ENCODE results near the gene PTPRM.

Gene PTPRM

DNA sequence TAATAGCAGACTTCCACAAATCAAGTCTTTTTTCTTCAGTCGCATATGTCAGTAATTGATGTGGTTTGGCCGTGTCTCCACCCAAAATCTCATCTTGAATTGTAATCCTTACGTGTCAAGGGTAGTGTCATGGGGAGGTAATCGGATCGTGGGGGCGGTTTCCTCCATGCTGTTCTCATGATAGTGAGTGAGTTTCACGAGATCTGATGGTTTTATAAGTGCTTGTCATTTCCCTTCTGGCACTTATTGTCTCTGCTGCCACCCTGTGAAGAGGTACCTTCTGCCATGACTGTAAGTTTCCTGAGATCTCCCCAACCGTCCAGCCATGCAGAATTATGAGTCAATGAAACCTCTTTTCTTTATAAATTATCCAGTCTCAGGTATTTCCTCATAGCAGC lies 478.8 kb downstream of the PTPRM start:
- H3K4me1 ChIP-seq (ENCODE audit: low read depth, poor library complexity, severe bottlenecking), result no peaks in the 10 kb centered on the region
- H3K27ac ChIP-seq, result no peak overlapping the region
- H4K20me1 ChIP-seq (ENCODE audit: insufficient read depth), result no peaks in the 10 kb centered on the region
- no peaks in the 10 kb centered on the region for H3K36me3 ChIP-seq (ENCODE audit: insufficient read depth)
- TF ChIP-seq, protein P1, sequence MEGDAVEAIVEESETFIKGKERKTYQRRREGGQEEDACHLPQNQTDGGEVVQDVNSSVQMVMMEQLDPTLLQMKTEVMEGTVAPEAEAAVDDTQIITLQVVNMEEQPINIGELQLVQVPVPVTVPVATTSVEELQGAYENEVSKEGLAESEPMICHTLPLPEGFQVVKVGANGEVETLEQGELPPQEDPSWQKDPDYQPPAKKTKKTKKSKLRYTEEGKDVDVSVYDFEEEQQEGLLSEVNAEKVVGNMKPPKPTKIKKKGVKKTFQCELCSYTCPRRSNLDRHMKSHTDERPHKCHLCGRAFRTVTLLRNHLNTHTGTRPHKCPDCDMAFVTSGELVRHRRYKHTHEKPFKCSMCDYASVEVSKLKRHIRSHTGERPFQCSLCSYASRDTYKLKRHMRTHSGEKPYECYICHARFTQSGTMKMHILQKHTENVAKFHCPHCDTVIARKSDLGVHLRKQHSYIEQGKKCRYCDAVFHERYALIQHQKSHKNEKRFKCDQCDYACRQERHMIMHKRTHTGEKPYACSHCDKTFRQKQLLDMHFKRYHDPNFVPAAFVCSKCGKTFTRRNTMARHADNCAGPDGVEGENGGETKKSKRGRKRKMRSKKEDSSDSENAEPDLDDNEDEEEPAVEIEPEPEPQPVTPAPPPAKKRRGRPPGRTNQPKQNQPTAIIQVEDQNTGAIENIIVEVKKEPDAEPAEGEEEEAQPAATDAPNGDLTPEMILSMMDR (conservative IDR thresholded peaks at IDR 0.05; ENCODE audit: low read depth, low read length), result no peak
- H2AFZ ChIP-seq (ENCODE audit: low read depth), result no peak overlapping the region
- no peak overlapping the region for H3K9ac ChIP-seq
- no peak overlapping the region for H3K4me3 ChIP-seq (IDR thresholded peaks at IDR 0.05; ENCODE audit: insufficient read depth, low read depth, low read length)
- H3K79me2 ChIP-seq (ENCODE audit: insufficient read depth, low read depth), result no peaks in the 10 kb centered on the region
- H3K4me2 ChIP-seq, result no peak overlapping the region
- no peaks in the 10 kb centered on the region for H3K27me3 ChIP-seq (ENCODE audit: insufficient read depth, low read depth)

- Histone ChIP-seq H3K27me3 (ENCODE audit: insufficient read depth, low read depth) (no peaks in the 10 kb centered on the region), H4K20me1 (ENCODE audit: insufficient read depth) (no peaks in the 10 kb centered on the region), H3K79me2 (ENCODE audit: insufficient read depth, low read depth) (no peaks in the 10 kb centered on the region), H3K4me3 (IDR thresholded peaks at IDR 0.05; ENCODE audit: insufficient read depth, low read depth, low read length) (no peak overlapping the region), H2AFZ (ENCODE audit: low read depth) (no peak overlapping the region), H3K4me2 (no peak overlapping the region), H3K9ac (no peak overlapping the region), H3K36me3 (ENCODE audit: insufficient read depth) (no peaks in the 10 kb centered on the region), H3K27ac (no peak overlapping the region), H3K4me1 (ENCODE audit: low read depth, poor library complexity, severe bottlenecking) (no peaks in the 10 kb centered on the region)
- TF ChIP-seq, protein P1 (conservative IDR thresholded peaks at IDR 0.05; ENCODE audit: low read depth, low read length), result no peak
These were observed 479.3 kb downstream of the PTPRM start for GRCh38 chr18:8046441-8046840.

- TF ChIP-seq, protein P1 (conservative IDR thresholded peaks at IDR 0.05; ENCODE audit: low read depth, low read length), result no peak
- H3K79me2 ChIP-seq (ENCODE audit: insufficient read depth, low read depth), result no peaks in the 10 kb centered on the region
- H3K27me3 ChIP-seq (ENCODE audit: insufficient read depth, low read depth), result 0 out of 2 replicates have a peak, but pooled peaks cover 2% of the 10 kb centered on the region
- no peak overlapping the region for H3K27ac ChIP-seq
- H3K9ac ChIP-seq, result no peak overlapping the region
- no peak overlapping the region for H3K4me2 ChIP-seq
- no peak overlapping the region for H2AFZ ChIP-seq (ENCODE audit: low read depth)
- H3K4me3 ChIP-seq (IDR thresholded peaks at IDR 0.05; ENCODE audit: insufficient read depth, low read depth, low read length), result no peak overlapping the region
- peaks cover 10% of the 10 kb centered on the region for H3K4me1 ChIP-seq (ENCODE audit: low read depth, poor library complexity, severe bottlenecking)
- no peaks in the 10 kb centered on the region for H3K36me3 ChIP-seq (ENCODE audit: insufficient read depth)
- H4K20me1 ChIP-seq (ENCODE audit: insufficient read depth), result no peaks in the 10 kb centered on the region
These were observed 482.0 kb downstream of the PTPRM start for GRCh38 chr18:8049147-8049546.

- no peak overlapping the region for H3K27ac ChIP-seq
- no peak overlapping the region for H2AFZ ChIP-seq (ENCODE audit: low read depth)
- H3K4me2 ChIP-seq, result no peak overlapping the region
- TF ChIP-seq, protein P1 (conservative IDR thresholded peaks at IDR 0.05; ENCODE audit: low read depth, low read length), result no peak
- H3K36me3 ChIP-seq (ENCODE audit: insufficient read depth), result no peaks in the 10 kb centered on the region
- no peaks in the 10 kb centered on the region for H4K20me1 ChIP-seq (ENCODE audit: insufficient read depth)
- H3K79me2 ChIP-seq (ENCODE audit: insufficient read depth, low read depth), result no peaks in the 10 kb centered on the region
- H3K9ac ChIP-seq, result no peak overlapping the region
- H3K27me3 ChIP-seq (ENCODE audit: insufficient read depth, low read depth), result 0 out of 2 replicates have a peak, but pooled peaks cover 2% of the 10 kb centered on the region
- no peak overlapping the region for H3K4me3 ChIP-seq (IDR thresholded peaks at IDR 0.05; ENCODE audit: insufficient read depth, low read depth, low read length)
- H3K4me1 ChIP-seq (ENCODE audit: low read depth, poor library complexity, severe bottlenecking), result peaks cover 10% of the 10 kb centered on the region
These were observed 483.7 kb downstream of the PTPRM start for GRCh38 chr18:8050616-8051329.

Data from KMS-11 (cell line).